GM12891 (cell line): ENCODE data around the gene PRG2.

Experiments
- PAX5 ChIP-seq: IDR thresholded peaks from 2 replicates; pipeline ENCODE4 v1.6.1; 2011; ENCODE audit warnings: low read length, moderate library complexity, mild to moderate bottlenecking; ENCODE audit not compliant: insufficient read depth, severe bottlenecking
- POLR2A ChIP-seq: IDR thresholded peaks from 2 replicates; pipeline ENCODE4 v1.6.1; 2011; ENCODE audit warnings: low read depth, low read length, control low read depth
- POLR2AphosphoS5 ChIP-seq: IDR thresholded peaks from 2 replicates; pipeline ENCODE4 v1.6.1; 2011; ENCODE audit warnings: low read depth, low read length, control low read depth
- POU2F2 ChIP-seq: IDR thresholded peaks from 2 replicates; pipeline ENCODE4 v1.6.1; 2011; ENCODE audit warnings: low read depth, mild to moderate bottlenecking, control low read depth, low read length, moderate library complexity
- SPI1 ChIP-seq: IDR thresholded peaks from 2 replicates; pipeline ENCODE4 v1.6.1; 2011; ENCODE audit warnings: low read depth, low read length, control low read depth
- TAF1 ChIP-seq: IDR thresholded peaks from 2 replicates; pipeline ENCODE4 v1.6.1; 2011; ENCODE audit warnings: low read depth, low read length, control low read depth

DNA sequence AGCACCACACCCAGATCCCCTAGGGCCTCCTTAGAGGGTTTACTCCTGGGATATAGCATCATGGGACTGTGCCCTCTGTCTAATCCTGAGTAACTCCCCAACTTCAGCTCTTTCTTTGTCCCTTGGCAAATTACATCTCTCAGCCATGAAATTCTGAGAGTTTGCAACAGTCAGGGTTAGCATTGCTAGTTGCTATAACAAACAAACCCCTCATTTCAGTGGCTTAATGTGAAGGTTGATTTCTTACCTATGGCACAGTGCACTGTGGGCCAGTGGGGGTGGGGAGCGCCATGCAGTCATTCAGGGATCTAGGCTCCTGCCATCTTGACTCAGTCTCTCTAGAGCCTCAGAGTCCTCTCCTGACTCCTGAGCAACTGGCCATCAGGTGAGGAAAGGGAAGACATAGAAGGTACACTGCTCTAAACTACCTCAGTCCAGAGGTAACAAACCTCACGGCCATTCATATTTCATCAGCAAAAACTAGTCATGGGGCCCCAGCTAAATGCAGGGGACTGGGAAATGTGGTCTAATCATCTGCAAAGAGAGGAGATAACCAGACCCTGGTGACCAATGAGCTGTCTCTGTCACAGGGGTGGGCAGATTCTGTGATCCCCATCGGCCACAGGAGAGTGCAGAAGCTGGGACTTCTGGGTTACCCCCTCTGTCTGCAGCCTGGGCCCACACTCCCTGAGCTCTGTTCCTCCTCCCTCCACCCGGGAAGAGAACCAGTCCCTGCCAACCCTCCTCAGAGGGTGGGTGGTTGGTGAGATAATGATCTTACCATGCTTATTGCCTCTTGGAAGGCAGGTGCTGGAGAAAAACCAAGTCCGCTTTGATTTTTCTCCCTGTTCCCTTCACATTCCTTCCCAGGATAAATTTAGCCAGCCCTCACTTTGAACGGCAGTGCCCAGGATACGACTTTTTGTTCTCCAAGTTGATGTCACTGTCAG is 27.0 kb downstream of the PRG2 start:
- TF ChIP-seq POLR2A: no peak
- no peak for TF ChIP-seq POLR2AphosphoS5
- TF ChIP-seq TAF1: no peak
- TF ChIP-seq SPI1: no peak
- no peak for TF ChIP-seq POU2F2
- TF ChIP-seq PAX5: no peak
